Psoas muscle (tissue), 8 donors: ENCODE data around the gene RIPOR3. TPM values are rescaled to one million over a fixed set of nuclear protein-coding genes. Genes with fewer than 3 reads are reported as not detected.

Experiments used
- ATAC-seq, 4 donors: fragments of 200-7000 bp; cut with Tn5 transposase; one replicate each; pipeline ENCODE4 v1.9.1; 2020; ENCODE audit warnings: moderate library complexity in 3 of 4, mild to moderate bottlenecking in 2 of 4
- DNase-seq, 2 donors: peaks; one replicate each; pipeline ENCODE4 v3.0.0-alpha.2; 2020
- H3K27ac ChIP-seq: fragments of 200-600 bp; one replicate; pipeline ENCODE4 v1.8.0; 2022
- H3K27me3 ChIP-seq, 3 donors: fragments of 200-600 bp in 1 of 3; one replicate each; pipeline versions ENCODE4 v1.6.1 to v1.8.0; 2013 to 2022; ENCODE audit warnings: low read length in 2 of 3, mild to moderate bottlenecking in 2 of 3, moderate library complexity in 1 of 3; ENCODE audit not compliant: insufficient read depth in 3 of 3
- H3K36me3 ChIP-seq, 2 donors: fragments of 200-600 bp in 1 of 2; one replicate each; pipeline versions ENCODE4 v1.6.1 to v1.8.0; 2013 to 2022; ENCODE audit warnings: low read depth in 1 of 2, mild to moderate bottlenecking in 1 of 2, moderate library complexity in 1 of 2; ENCODE audit not compliant: insufficient read depth in 1 of 2
- H3K4me1 ChIP-seq: fragments of 200-600 bp; one replicate; pipeline ENCODE4 v1.8.0; 2022
- H3K4me3 ChIP-seq: fragments of 200-600 bp; one replicate; pipeline ENCODE4 v1.8.0; 2022; ENCODE audit warnings: mild to moderate bottlenecking
- H3K9me3 ChIP-seq: fragments of 200-600 bp; one replicate; pipeline ENCODE4 v1.8.0; 2022
- WGBS, 3 donors: extraction: QIAGEN DNeasy Blood & Tissue Kit; methylation state at CpG; one replicate each; pipeline versions ENCODE4 v1.1.6 to v1.1.7; 2013; 5-methylcytosine and 5-hydroxymethylcytosine counted together
- intact Hi-C, 2 donors: fragments of 100-400 bp; cut with DNase I; formaldehyde crosslinking; loops; one replicate each; pipeline versions ENCODE4 v1.11.0 to v1.14.2; 2022
- polyA plus RNA-seq, 3 donors: library from polyadenylated mRNA; stranded (reverse); fragments of 200-250 nt; gene quantifications; one replicate each; pipeline ENCODE4 v1.2.3, GENCODE V29; 2013
- total RNA-seq, 4 donors: library from RNA; stranded (reverse); fragmentation: NEBNext Ultra II Directional in 2 of 4; extraction: Animal tissue kit (Norgen Biotek cat#: 25700) in 2 of 4; gene quantifications; one replicate each; pipeline versions ENCODE4 v1.2.1 to v1.2.4, GENCODE V29; 2021 to 2023
- TF ChIP-seq, protein P1 (sequence below): fragments of 200-600 bp; IDR thresholded peaks from one replicate; pipeline ENCODE4 v1.8.0; 2022; ENCODE audit warnings: antibody characterized with exemption
- donor health status: healthy with polysubstance abuse.
- donor health status: DM: no; HTN: no; CAD: no; lungs with moderate emphysema.
- donor health status: Bipolar disorder and iron deficiency.
- donor health status: healthy.
- donor health status: DM: yes; HTN: yes; CAD: no.
- donor health status: DM: no; HTN: no; CAD: no.
- donor health status: DM: no; HTN: no; CAD: no.
- donor health status: DM: yes; HTN: yes; CAD: no.

Gene RIPOR3
- total and polyA plus RNA-seq, 7 donors = 3.1 to 5.7 (median 5.2) TPM

DNA sequence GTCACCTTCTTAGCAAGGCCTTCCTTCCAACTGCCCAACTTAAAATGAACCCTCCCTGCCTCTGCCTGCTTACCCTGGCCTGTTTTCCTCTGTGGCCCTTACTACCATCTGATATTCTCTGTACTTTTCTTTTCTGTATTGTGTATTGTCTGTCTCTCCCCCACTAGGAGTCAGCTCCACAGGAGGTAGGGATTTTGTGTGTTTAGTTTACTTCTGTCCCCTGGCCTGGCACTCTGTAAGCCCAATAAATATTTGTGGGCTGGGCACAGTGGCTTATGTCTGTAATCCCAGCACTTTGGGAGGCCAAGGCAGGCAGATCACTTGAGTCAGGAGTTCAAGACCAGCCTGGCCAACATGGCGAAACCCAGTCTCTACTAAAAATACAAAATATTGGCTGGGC, 72.8 kb downstream of the RIPOR3 start:
- ATAC-seq (no peak), DNase-seq (no peak)
- H3K4me1 ChIP-seq = no peaks in the 10 kb centered on the region
- H3K9me3 ChIP-seq = no peaks in the 10 kb centered on the region
- intact Hi-C loops = no loop called here
- H3K27ac ChIP-seq = no peak overlapping the region
- H3K36me3 ChIP-seq = no peaks in the 10 kb centered on the region
- no peak overlapping the region for H3K4me3 ChIP-seq
- 94 to 95% (median 95%) methylated on average over 1 of the region's 1 CpG for WGBS, 3 donors
- TF ChIP-seq, protein P1, sequence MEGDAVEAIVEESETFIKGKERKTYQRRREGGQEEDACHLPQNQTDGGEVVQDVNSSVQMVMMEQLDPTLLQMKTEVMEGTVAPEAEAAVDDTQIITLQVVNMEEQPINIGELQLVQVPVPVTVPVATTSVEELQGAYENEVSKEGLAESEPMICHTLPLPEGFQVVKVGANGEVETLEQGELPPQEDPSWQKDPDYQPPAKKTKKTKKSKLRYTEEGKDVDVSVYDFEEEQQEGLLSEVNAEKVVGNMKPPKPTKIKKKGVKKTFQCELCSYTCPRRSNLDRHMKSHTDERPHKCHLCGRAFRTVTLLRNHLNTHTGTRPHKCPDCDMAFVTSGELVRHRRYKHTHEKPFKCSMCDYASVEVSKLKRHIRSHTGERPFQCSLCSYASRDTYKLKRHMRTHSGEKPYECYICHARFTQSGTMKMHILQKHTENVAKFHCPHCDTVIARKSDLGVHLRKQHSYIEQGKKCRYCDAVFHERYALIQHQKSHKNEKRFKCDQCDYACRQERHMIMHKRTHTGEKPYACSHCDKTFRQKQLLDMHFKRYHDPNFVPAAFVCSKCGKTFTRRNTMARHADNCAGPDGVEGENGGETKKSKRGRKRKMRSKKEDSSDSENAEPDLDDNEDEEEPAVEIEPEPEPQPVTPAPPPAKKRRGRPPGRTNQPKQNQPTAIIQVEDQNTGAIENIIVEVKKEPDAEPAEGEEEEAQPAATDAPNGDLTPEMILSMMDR = no peak
- no peaks in the 10 kb centered on the region for H3K27me3 ChIP-seq

DNA sequence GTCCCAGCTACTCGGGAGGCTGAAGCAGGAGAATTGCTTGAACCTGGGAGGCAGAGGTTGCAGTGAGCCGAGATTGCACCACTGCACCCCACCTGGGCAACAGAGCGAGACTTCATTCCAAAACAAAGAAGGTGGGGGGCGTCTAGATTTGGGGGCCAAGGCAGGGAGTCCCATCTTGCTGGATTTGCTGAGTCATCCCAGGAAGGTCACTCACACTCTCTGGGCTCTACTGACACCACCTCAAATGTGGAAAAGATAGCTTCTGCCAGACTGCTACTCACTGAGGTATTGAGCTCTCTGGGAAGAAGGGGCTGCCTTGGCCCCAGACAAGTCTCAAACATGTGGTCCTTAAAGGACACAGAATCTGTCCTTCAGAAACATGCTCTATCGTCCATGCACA, 74.3 kb downstream of the RIPOR3 start:
- DNase-seq = no peak
- intact Hi-C loops = no loop called here
- H3K27me3 ChIP-seq = no peaks in the 10 kb centered on the region
- H3K36me3 ChIP-seq = no peaks in the 10 kb centered on the region
- TF ChIP-seq, protein P1 = no peak
- no peak overlapping the region for H3K4me3 ChIP-seq
- H3K9me3 ChIP-seq = no peaks in the 10 kb centered on the region
- ATAC-seq = no peak
- H3K27ac ChIP-seq = no peak overlapping the region
- 89 to 96% (median 92%) methylated on average over 5 of the region's 5 CpGs for WGBS, 3 donors
- H3K4me1 ChIP-seq = no peaks in the 10 kb centered on the region

DNA sequence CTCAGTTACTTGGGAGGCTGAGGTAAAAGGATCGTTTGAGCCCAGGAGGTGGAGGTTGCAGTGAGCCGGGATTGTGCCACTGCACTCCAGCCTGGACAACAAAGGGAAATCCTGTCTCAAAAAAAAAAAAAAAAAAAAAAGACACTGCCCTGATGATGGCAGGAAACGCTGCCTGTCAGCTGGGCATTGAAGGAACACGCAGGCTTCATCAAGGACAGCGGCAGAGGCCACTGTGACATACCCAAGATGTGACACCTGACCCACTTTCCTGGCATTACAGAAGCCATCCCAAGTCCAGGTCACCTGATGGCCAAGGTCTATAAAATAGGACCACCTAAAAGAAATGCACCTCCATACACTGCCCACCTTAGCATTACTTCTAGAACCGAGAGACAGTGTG, 75.9 kb downstream of the RIPOR3 start:
- Histone ChIP-seq H3K4me3 (no peak overlapping the region), H3K27me3 (no peaks in the 10 kb centered on the region), H3K27ac (no peak overlapping the region), H3K36me3 (no peaks in the 10 kb centered on the region), H3K9me3 (no peaks in the 10 kb centered on the region), H3K4me1 (no peaks in the 10 kb centered on the region)
- intact Hi-C loops = no loop called here
- DNase-seq (no peak), ATAC-seq (no peak)
- WGBS, 3 donors = 69 to 85% (median 76%) methylated on average over 6 of the region's 6 CpGs
- TF ChIP-seq, protein P1 = no peak

DNA sequence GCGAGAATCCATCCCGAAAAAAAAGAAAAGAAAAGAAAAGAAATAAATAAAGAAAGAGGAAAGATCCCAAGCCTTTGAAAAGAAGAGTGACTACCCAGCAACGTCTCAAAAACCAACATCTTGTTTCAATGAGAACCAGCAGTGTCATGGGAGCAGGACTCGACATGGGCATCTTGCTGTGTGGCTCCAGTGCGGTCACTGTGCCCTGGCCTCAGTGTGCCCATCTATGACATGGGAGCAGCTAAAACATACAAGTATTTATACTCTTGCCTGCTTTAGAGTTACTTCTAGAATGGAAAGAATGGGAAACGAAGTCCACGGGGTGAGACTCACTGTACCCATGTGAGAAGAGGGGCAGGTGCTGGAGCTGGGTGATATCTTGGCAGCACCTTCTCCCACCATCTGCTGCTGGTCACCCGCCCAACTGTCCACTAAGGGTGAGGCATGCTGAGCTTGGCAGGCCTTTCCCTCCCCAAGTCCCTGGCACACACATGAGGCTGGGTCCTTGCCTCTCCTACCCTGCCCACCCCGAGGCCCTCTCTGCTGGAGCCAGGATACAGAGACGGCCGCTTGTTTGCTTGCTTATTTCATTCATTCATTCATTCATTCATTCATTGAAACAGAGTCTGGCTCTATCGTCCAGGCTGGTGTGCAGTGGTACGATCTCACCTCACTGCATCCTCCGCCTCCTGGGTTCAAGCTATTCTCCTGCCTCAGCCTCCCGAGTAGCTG, 77.7 kb downstream of the RIPOR3 start:
- H3K27ac ChIP-seq = no peak overlapping the region
- H3K9me3 ChIP-seq = no peaks in the 10 kb centered on the region
- TF ChIP-seq, protein P1 = no peak
- WGBS, 3 donors = 68 to 82% (median 70%) methylated on average over 15 of the region's 15 CpGs
- ATAC-seq = peak in 2 of 4 donors; percentile 41 to 43
- intact Hi-C loops = no loop called here
- H3K4me1 ChIP-seq = no peaks in the 10 kb centered on the region
- no peak overlapping the region for H3K4me3 ChIP-seq
- H3K36me3 ChIP-seq = no peaks in the 10 kb centered on the region
- no peak for DNase-seq
- H3K27me3 ChIP-seq = no peaks in the 10 kb centered on the region
